Measurements from ENCODE around the gene HLA-DOA.

The HLA-DOA gene

GRCh38 chr6:33017694-33018353 lies 8.4 kb upstream of the HLA-DOA start:
- no peak overlapping the region for H3K27ac ChIP-seq

GRCh38 chr6:33017018-33017417 lies 7.6 kb upstream of the HLA-DOA start:
- no peak overlapping the region for H3K27ac ChIP-seq

More at GRCh38 chr6:33017694-33018353, 8.4 kb upstream of the HLA-DOA start:
- DNase-seq (ENCODE audit: low read depth, low spot score) = no peak

GRCh38 chr6:33015798-33016197 lies 6.4 kb upstream of the HLA-DOA start:
- no peak overlapping the region for H3K27ac ChIP-seq
- no peak for DNase-seq (ENCODE audit: low read depth, low spot score)

More at GRCh38 chr6:33017018-33017417, 7.6 kb upstream of the HLA-DOA start:
- DNase-seq (ENCODE audit: low read depth, low spot score) = no peak

GRCh38 chr6:33014841-33015634 lies 5.6 kb upstream of the HLA-DOA start:
- H3K27ac ChIP-seq = no peak overlapping the region
- DNase-seq (ENCODE audit: low read depth, low spot score) = peak; percentile 12

GRCh38 chr6:33013608-33014007 lies 4.2 kb upstream of the HLA-DOA start:
- DNase-seq (ENCODE audit: low read depth, low spot score) = no peak

GRCh38 chr6:33010356-33010755 lies 965 bp upstream of the HLA-DOA start:
- DNase-seq (ENCODE audit: low read depth, low spot score) = no peak
- H3K27ac ChIP-seq = no peak overlapping the region

More at GRCh38 chr6:33013608-33014007, 4.2 kb upstream of the HLA-DOA start:
- no peak overlapping the region for H3K27ac ChIP-seq

GRCh38 chr6:33007831-33008400 lies 1.5 kb downstream of the HLA-DOA start:
- no peak for DNase-seq (ENCODE audit: low read depth, low spot score)
- H3K27ac ChIP-seq = no peak overlapping the region

- DNase-seq (ENCODE audit: low read depth, low spot score) = no peak
- H3K27ac ChIP-seq = no peak overlapping the region
Measured at GRCh38 chr6:33004940-33005339, 4.5 kb downstream of the HLA-DOA start.

- no peak for DNase-seq (ENCODE audit: low read depth, low spot score)
Measured at GRCh38 chr6:33001685-33002084, 7.7 kb downstream of the HLA-DOA start.

GRCh38 chr6:33000055-33000454 lies 9.3 kb downstream of the HLA-DOA start:
- H3K27ac ChIP-seq = no peak overlapping the region
- peak; percentile 37 for DNase-seq (ENCODE audit: low read depth, low spot score)

More at GRCh38 chr6:33001685-33002084, 7.7 kb downstream of the HLA-DOA start:
- no peak overlapping the region for H3K27ac ChIP-seq

GRCh38 chr6:32995448-32995847 lies 13.9 kb downstream of the HLA-DOA start:
- no peak for DNase-seq (ENCODE audit: low read depth, low spot score)
- H3K27ac ChIP-seq = no peak overlapping the region

GRCh38 chr6:32993363-32993973 lies 15.9 kb downstream of the HLA-DOA start:
- no peak for DNase-seq (ENCODE audit: low read depth, low spot score)

GRCh38 chr6:32991972-32992371 lies 17.4 kb downstream of the HLA-DOA start:
- DNase-seq (ENCODE audit: low read depth, low spot score) = no peak
- H3K27ac ChIP-seq = no peak overlapping the region

More at GRCh38 chr6:32993363-32993973, 15.9 kb downstream of the HLA-DOA start:
- H3K27ac ChIP-seq = no peak overlapping the region

GRCh38 chr6:32989368-32989767 lies 20.0 kb downstream of the HLA-DOA start:
- DNase-seq (ENCODE audit: low read depth, low spot score) = no peak
- no peak overlapping the region for H3K27ac ChIP-seq

GRCh38 chr6:32984622-32985389 lies 24.6 kb downstream of the HLA-DOA start:
- peak overlapping the region; percentile 21 for H3K27ac ChIP-seq
- peak; percentile 49 for DNase-seq (ENCODE audit: low read depth, low spot score)

GRCh38 chr6:32983964-32984621 lies 25.3 kb downstream of the HLA-DOA start:
- peak overlapping the region; percentile 21 for H3K27ac ChIP-seq
- DNase-seq (ENCODE audit: low read depth, low spot score) = no peak

- DNase-seq (ENCODE audit: low read depth, low spot score) = no peak
- peak overlapping the region; percentile 21 for H3K27ac ChIP-seq
Measured at GRCh38 chr6:32983493-32983848, 25.9 kb downstream of the HLA-DOA start.

GRCh38 chr6:32982702-32983492 lies 26.5 kb downstream of the HLA-DOA start:
- DNase-seq (ENCODE audit: low read depth, low spot score) = no peak

More at GRCh38 chr6:32982702-32983492, 26.5 kb downstream of the HLA-DOA start:
- H3K27ac ChIP-seq = peak overlapping the region; percentile 21

Measured in epithelial cell of prostate (primary cell).